HEK293 (cell line): Measurements from ENCODE around the gene RAB9A.

Experiments used
- CTCF ChIA-PET: fragments of 350-600 bp; formaldehyde crosslinking; extraction: SDS; loops from one replicate; lab custom pipeline; 2021; ENCODE audit warnings: antibody characterized with exemption; lab: Yijun Ruan, JAX
- POLR2A ChIA-PET: fragments of 300-600 bp; formaldehyde crosslinking; extraction: SDS; loops from one replicate; lab custom pipeline; 2020; ENCODE audit warnings: antibody characterized with exemption, inconsistent platforms; lab: Yijun Ruan, JAX
- H3K27ac ChIP-seq: fragments of 200-500 bp; sonication (Bioruptor generic); 2 replicates; pipeline ENCODE4 v1.5.1; 2014; ENCODE audit warnings: low read depth, low read length, control low read depth, inconsistent platforms; ENCODE audit errors: extremely low read depth
- H3K36me3 ChIP-seq, 2 experiments: fragments of 200-500 bp in 1 of 2; sonication (Bioruptor generic) in 1 of 2; 1 replicate in 1 of 2; 2 replicates in 1 of 2; pipeline ENCODE4 v1.5.1; 2014 to 2017; ENCODE audit warnings: inconsistent platforms in 2 of 2, low read length in 2 of 2; ENCODE audit not compliant: control insufficient read depth in 2 of 2, insufficient read depth in 1 of 2
- H3K4me1 ChIP-seq: fragments of 200-500 bp; sonication (Bioruptor generic); 2 replicates; pipeline ENCODE4 v1.5.1; 2014; ENCODE audit warnings: mild to moderate bottlenecking, low read length, inconsistent platforms; ENCODE audit not compliant: control insufficient read depth, insufficient read depth
- H3K4me3 ChIP-seq: 2 replicates; pipeline ENCODE4 v1.5.1; 2011; ENCODE audit warnings: low read depth, mild to moderate bottlenecking, control low read depth, low read length, moderate library complexity
- H3K9me3 ChIP-seq: fragments of 200-500 bp; sonication (Bioruptor generic); 2 replicates; pipeline ENCODE4 v1.5.1; 2014; ENCODE audit warnings: low read depth, low read length, inconsistent platforms; ENCODE audit not compliant: control insufficient read depth, insufficient read depth
- AEBP2 ChIP-seq: fragments of 450-650 bp; formaldehyde crosslinking; IDR thresholded peaks from 2 replicates; pipeline ENCODE4 v1.5.1; 2016; ENCODE audit warnings: missing biosample characterization, missing genetic modification characterization, borderline replicate concordance
- GLI2 ChIP-seq: fragments of 450-650 bp; formaldehyde crosslinking; IDR thresholded peaks from 2 replicates; pipeline ENCODE4; 2017; ENCODE audit warnings: missing biosample characterization, missing genetic modification characterization, low read depth, borderline replicate concordance
- GLIS2 ChIP-seq: fragments of 450-650 bp; formaldehyde crosslinking; IDR thresholded peaks from 2 replicates; pipeline ENCODE4 v1.5.1; 2016; ENCODE audit warnings: missing biosample characterization, missing genetic modification characterization
- HOXA7 ChIP-seq: sonication (generic); formaldehyde crosslinking; IDR thresholded peaks from 2 replicates; pipeline ENCODE4 v1.8.1; 2022; ENCODE audit warnings: missing genetic modification reagents, borderline replicate concordance
- KLF8 ChIP-seq: fragments of 450-650 bp; formaldehyde crosslinking; IDR thresholded peaks from 2 replicates; pipeline ENCODE4 v1.5.1; 2016; ENCODE audit warnings: missing biosample characterization, missing genetic modification characterization
- RBAK ChIP-seq: fragments of 450-650 bp; formaldehyde crosslinking; IDR thresholded peaks from 2 replicates; pipeline ENCODE4 v1.5.1; 2016; ENCODE audit warnings: missing biosample characterization, missing genetic modification characterization
- SALL2 ChIP-seq: fragments of 450-650 bp; formaldehyde crosslinking; IDR thresholded peaks from 2 replicates; pipeline ENCODE4 v1.5.0; 2017; ENCODE audit warnings: missing biosample characterization, mild to moderate bottlenecking, missing genetic modification characterization, borderline replicate concordance
- ZBTB17 ChIP-seq: fragments of 450-650 bp; formaldehyde crosslinking; IDR thresholded peaks from 2 replicates; pipeline ENCODE4 v1.5.1; 2016; ENCODE audit warnings: missing biosample characterization, missing genetic modification characterization
- ZEB2 ChIP-seq: fragments of 450-650 bp; formaldehyde crosslinking; IDR thresholded peaks from 2 replicates; pipeline ENCODE4 v1.5.1; 2016; ENCODE audit warnings: missing biosample characterization, missing genetic modification characterization
- ZFP3 ChIP-seq: fragments of 450-650 bp; formaldehyde crosslinking; IDR thresholded peaks from 2 replicates; pipeline ENCODE4 v1.5.1; 2016; ENCODE audit warnings: low read depth, missing biosample characterization, missing genetic modification characterization
- ZNF16 ChIP-seq: fragments of 450-650 bp; formaldehyde crosslinking; IDR thresholded peaks from 2 replicates; pipeline ENCODE4 v1.5.1; 2016; ENCODE audit warnings: low read depth, missing biosample characterization, missing genetic modification characterization
- ZNF175 ChIP-seq: fragments of 450-650 bp; formaldehyde crosslinking; IDR thresholded peaks from 2 replicates; pipeline ENCODE4 v1.5.1; 2016; ENCODE audit warnings: missing biosample characterization, missing genetic modification characterization
- ZNF211 ChIP-seq: fragments of 450-650 bp; formaldehyde crosslinking; IDR thresholded peaks from 2 replicates; pipeline ENCODE4 v1.5.1; 2016; ENCODE audit warnings: low read depth, missing biosample characterization, missing genetic modification characterization
- ZNF239 ChIP-seq: fragments of 450-650 bp; formaldehyde crosslinking; IDR thresholded peaks from 2 replicates; pipeline ENCODE4 v1.5.1; 2016; ENCODE audit warnings: missing biosample characterization, missing genetic modification characterization
- ZNF350 ChIP-seq: fragments of 450-650 bp; formaldehyde crosslinking; IDR thresholded peaks from 2 replicates; pipeline ENCODE4 v1.5.0; 2017; ENCODE audit warnings: missing biosample characterization, mild to moderate bottlenecking, missing genetic modification characterization
- ZNF394 ChIP-seq: fragments of 450-650 bp; formaldehyde crosslinking; IDR thresholded peaks from 2 replicates; pipeline ENCODE4 v1.5.1; 2016; ENCODE audit warnings: missing biosample characterization, missing genetic modification characterization, mild to moderate bottlenecking, moderate library complexity, borderline replicate concordance
- ZNF549 ChIP-seq: fragments of 450-650 bp; IDR thresholded peaks from 2 replicates; pipeline ENCODE4 v1.5.1; 2018; ENCODE audit warnings: missing biosample characterization, missing genetic modification characterization, mild to moderate bottlenecking, inconsistent platforms, moderate library complexity
- ZNF600 ChIP-seq: fragments of 450-650 bp; formaldehyde crosslinking; IDR thresholded peaks from 2 replicates; pipeline ENCODE4 v1.5.1; 2016; ENCODE audit warnings: missing biosample characterization, missing genetic modification characterization
- ZSCAN4 ChIP-seq: fragments of 450-650 bp; formaldehyde crosslinking; IDR thresholded peaks from 2 replicates; pipeline ENCODE4 v1.5.1; 2017; ENCODE audit warnings: missing biosample characterization, missing genetic modification characterization
- TF ChIP-seq, protein P1 (sequence below): sonication (generic); formaldehyde crosslinking; IDR thresholded peaks from 2 replicates; pipeline ENCODE4 v1.8.1; 2022; ENCODE audit warnings: mild to moderate bottlenecking, moderate library complexity, missing genetic modification reagents
- TF ChIP-seq, protein P2 (sequence below): fragments of 450-650 bp; formaldehyde crosslinking; conservative IDR thresholded peaks from 2 replicates; pipeline ENCODE4 v1.5.1; 2016; ENCODE audit warnings: low read depth, missing biosample characterization, missing genetic modification characterization
- TF ChIP-seq, protein P3 (sequence below): fragments of 450-650 bp; formaldehyde crosslinking; IDR thresholded peaks from 2 replicates; pipeline ENCODE4 v1.5.1; 2017; ENCODE audit warnings: missing biosample characterization, missing genetic modification characterization
- TF ChIP-seq, protein P4 (sequence below): fragments of 450-650 bp; formaldehyde crosslinking; IDR thresholded peaks from 2 replicates; pipeline ENCODE4 v1.5.1; 2016; ENCODE audit warnings: missing biosample characterization, missing genetic modification characterization

RAB9A gene

GRCh38 chrX:13651150-13651549, 37.8 kb upstream of the RAB9A start:
- POLR2A ChIA-PET, result interaction anchor here (1.4 kb wide), 1 partner anchor 37 kb away, joined by 5 read pairs; the partner anchor contains the start of gene RAB9A
- Histone ChIP-seq H3K27ac (no peak overlapping the region), H3K9me3 (no peaks in the 10 kb centered on the region), H3K4me1 (peaks cover 11% of the 10 kb centered on the region), H3K36me3 (peaks cover 0 to 4% of the 10 kb centered on the region in 2 experiments; a peak in 1 of 3 replicates), H3K4me3 (no peak overlapping the region)
- CTCF ChIA-PET, result interaction anchor here (0.6 to 4.0 kb wide), 5 partner anchors 56 to 704 kb away, joined by 3 to 17 read pairs (median 6); no protein-coding TSS in a partner anchor
- TF ChIP-seq HOXA7 (no peak), SALL2 (tag by site-specific recombination) (no peak), ZNF549 (tag by site-specific recombination) (peak; percentile 96), ZNF175 (tag by site-specific recombination) (no peak)

GRCh38 chrX:13652287-13652793, 36.6 kb upstream of the RAB9A start:
- peak overlapping the region; percentile 40 for H3K4me3 ChIP-seq
- ChIA-PET POLR2A (interaction anchor here (1.0 to 1.6 kb wide), 5 partner anchors 9 to 84 kb away, joined by 3 to 13 read pairs (median 6); partner anchors contain the start of genes OFD1 and TRAPPC2), CTCF (interaction anchor here (0.6 to 4.0 kb wide), 5 partner anchors 52 to 667 kb away, joined by 3 to 17 read pairs (median 3); no protein-coding TSS in a partner anchor)
- H3K4me1 ChIP-seq, result peaks cover 11% of the 10 kb centered on the region
- peak overlapping the region; percentile 99 for H3K27ac ChIP-seq
- H3K9me3 ChIP-seq, result no peaks in the 10 kb centered on the region
- H3K36me3 ChIP-seq, result peaks cover 0 to 4% of the 10 kb centered on the region in 2 experiments; a peak in 1 of 3 replicates
- TF ChIP-seq ZNF16 (tag by site-specific recombination) (no peak), ZNF394 (tag by site-specific recombination) (peak; percentile 50; the same call in 1 of the 2 replicates), ZNF211 (no peak), ZNF350 (tag by site-specific recombination) (no peak), ZSCAN4 (0 out of 2 replicates have a peak, but pooled peaks have one; percentile 7), ZNF239 (tag by site-specific recombination) (no peak), GLIS2 (tag by site-specific recombination) (no peak), GLI2 (tag by site-specific recombination) (peak; percentile 38; the same call in 1 of the 2 replicates), ZNF600 (tag by site-specific recombination) (peak; percentile 66), ZEB2 (tag by site-specific recombination) (peak; percentile 91), ZBTB17 (tag by site-specific recombination) (peak; percentile 66), ZFP3 (tag by site-specific recombination) (no peak), RBAK (tag by site-specific recombination) (no peak), AEBP2 (no peak), KLF8 (tag by site-specific recombination) (peak; percentile 54)
- TF ChIP-seq, protein P1, sequence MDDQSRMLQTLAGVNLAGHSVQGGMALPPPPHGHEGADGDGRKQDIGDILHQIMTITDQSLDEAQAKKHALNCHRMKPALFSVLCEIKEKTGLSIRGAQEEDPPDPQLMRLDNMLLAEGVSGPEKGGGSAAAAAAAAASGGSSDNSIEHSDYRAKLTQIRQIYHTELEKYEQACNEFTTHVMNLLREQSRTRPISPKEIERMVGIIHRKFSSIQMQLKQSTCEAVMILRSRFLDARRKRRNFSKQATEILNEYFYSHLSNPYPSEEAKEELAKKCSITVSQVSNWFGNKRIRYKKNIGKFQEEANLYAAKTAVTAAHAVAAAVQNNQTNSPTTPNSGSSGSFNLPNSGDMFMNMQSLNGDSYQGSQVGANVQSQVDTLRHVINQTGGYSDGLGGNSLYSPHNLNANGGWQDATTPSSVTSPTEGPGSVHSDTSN, result no peak
- TF ChIP-seq, protein P2, sequence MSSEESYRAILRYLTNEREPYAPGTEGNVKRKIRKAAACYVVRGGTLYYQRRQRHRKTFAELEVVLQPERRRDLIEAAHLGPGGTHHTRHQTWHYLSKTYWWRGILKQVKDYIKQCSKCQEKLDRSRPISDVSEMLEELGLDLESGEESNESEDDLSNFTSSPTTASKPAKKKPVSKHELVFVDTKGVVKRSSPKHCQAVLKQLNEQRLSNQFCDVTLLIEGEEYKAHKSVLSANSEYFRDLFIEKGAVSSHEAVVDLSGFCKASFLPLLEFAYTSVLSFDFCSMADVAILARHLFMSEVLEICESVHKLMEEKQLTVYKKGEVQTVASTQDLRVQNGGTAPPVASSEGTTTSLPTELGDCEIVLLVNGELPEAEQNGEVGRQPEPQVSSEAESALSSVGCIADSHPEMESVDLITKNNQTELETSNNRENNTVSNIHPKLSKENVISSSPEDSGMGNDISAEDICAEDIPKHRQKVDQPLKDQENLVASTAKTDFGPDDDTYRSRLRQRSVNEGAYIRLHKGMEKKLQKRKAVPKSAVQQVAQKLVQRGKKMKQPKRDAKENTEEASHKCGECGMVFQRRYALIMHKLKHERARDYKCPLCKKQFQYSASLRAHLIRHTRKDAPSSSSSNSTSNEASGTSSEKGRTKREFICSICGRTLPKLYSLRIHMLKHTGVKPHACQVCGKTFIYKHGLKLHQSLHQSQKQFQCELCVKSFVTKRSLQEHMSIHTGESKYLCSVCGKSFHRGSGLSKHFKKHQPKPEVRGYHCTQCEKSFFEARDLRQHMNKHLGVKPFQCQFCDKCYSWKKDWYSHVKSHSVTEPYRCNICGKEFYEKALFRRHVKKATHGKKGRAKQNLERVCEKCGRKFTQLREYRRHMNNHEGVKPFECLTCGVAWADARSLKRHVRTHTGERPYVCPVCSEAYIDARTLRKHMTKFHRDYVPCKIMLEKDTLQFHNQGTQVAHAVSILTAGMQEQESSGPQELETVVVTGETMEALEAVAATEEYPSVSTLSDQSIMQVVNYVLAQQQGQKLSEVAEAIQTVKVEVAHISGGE (tag by site-specific recombination), result no peak
- TF ChIP-seq, protein P3, sequence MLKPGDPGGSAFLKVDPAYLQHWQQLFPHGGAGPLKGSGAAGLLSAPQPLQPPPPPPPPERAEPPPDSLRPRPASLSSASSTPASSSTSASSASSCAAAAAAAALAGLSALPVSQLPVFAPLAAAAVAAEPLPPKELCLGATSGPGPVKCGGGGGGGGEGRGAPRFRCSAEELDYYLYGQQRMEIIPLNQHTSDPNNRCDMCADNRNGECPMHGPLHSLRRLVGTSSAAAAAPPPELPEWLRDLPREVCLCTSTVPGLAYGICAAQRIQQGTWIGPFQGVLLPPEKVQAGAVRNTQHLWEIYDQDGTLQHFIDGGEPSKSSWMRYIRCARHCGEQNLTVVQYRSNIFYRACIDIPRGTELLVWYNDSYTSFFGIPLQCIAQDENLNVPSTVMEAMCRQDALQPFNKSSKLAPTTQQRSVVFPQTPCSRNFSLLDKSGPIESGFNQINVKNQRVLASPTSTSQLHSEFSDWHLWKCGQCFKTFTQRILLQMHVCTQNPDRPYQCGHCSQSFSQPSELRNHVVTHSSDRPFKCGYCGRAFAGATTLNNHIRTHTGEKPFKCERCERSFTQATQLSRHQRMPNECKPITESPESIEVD (tag by site-specific recombination), result no peak
- TF ChIP-seq, protein P4, sequence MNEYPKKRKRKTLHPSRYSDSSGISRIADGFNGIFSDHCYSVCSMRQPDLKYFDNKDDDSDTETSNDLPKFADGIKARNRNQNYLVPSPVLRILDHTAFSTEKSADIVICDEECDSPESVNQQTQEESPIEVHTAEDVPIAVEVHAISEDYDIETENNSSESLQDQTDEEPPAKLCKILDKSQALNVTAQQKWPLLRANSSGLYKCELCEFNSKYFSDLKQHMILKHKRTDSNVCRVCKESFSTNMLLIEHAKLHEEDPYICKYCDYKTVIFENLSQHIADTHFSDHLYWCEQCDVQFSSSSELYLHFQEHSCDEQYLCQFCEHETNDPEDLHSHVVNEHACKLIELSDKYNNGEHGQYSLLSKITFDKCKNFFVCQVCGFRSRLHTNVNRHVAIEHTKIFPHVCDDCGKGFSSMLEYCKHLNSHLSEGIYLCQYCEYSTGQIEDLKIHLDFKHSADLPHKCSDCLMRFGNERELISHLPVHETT, result peak; percentile 88; the same call in 1 of the 2 replicates
